ENCODE results near the gene TRPV6. TPM values are rescaled to one million over a fixed set of nuclear protein-coding genes. Genes with fewer than 3 reads are reported as not detected.

Gene TRPV6
- total and polyA plus RNA-seq, 8 donors, result 2.6 to 11.7 (median 7.7) TPM; not detected in 1

DNA sequence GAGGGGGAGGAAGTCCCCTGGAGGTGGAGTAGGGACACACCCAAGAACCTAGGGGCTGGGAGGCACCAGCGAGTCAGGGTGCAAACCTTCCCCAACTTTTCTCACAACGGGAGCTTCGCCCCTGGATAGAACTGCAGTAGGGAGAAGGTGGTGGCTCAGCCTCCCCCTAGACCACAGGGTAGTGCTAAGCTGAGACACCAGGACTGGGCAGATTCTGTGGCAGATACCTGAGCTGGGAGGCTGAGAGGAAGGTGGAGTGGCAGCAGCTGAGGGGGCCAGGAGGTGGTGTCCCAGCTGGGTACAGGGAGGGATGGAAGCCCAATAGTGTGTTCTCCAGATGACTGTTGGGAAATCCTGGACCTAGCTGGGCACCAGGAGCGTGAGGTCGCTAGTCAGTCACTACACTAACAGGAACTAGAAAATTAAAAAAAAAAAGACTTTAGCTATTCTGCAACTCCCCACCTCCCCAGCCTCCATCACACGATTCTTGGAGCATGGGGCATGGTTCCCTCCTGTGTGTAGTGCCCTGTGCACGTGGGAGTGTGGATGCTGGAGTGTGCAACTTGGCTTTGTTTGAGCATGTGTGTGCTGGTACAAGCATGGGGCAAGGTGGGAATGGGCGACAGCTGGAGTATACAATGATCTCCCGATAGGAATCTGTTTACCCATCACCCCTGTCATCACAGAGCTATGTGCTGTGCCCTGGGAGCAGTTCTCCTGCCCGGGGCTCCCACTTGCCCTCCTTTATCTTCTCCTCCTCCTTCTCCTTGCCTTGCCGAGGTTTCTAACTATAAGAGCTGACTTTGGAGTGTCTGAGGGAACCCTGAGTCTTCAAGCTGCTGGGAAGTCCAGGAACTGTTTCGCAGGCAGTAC, 8.8 kb upstream of the TRPV6 start:
- Histone ChIP-seq H3K36me3 (no peaks in the 10 kb centered on the region), H3K4me3 (no peak overlapping the region), H3K27ac (no peak overlapping the region), H3K27me3 (peaks cover 0 to 26% (median 0%) of the 10 kb centered on the region in 3 donors), H3K9me3 (no peaks in the 10 kb centered on the region), H3K4me1 (no peaks in the 10 kb centered on the region)
- TF ChIP-seq EP300 (IDR thresholded peaks at IDR 0.05) (no peak), POLR2A (IDR thresholded peaks at IDR 0.05) (no peak), POLR2AphosphoS5 (IDR thresholded peaks at IDR 0.05) (no peak)
- TF ChIP-seq, protein P1, sequence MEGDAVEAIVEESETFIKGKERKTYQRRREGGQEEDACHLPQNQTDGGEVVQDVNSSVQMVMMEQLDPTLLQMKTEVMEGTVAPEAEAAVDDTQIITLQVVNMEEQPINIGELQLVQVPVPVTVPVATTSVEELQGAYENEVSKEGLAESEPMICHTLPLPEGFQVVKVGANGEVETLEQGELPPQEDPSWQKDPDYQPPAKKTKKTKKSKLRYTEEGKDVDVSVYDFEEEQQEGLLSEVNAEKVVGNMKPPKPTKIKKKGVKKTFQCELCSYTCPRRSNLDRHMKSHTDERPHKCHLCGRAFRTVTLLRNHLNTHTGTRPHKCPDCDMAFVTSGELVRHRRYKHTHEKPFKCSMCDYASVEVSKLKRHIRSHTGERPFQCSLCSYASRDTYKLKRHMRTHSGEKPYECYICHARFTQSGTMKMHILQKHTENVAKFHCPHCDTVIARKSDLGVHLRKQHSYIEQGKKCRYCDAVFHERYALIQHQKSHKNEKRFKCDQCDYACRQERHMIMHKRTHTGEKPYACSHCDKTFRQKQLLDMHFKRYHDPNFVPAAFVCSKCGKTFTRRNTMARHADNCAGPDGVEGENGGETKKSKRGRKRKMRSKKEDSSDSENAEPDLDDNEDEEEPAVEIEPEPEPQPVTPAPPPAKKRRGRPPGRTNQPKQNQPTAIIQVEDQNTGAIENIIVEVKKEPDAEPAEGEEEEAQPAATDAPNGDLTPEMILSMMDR (IDR thresholded peaks at IDR 0.05), result no peak
- DNase-seq, result no peak
- 68 to 75% (median 69%) methylated on average over 12 of the region's 12 CpGs for WGBS, 5 donors
- intact Hi-C loops (cut with DNase I; ENCODE audit: low total_unique reads), result no loop called here

DNA sequence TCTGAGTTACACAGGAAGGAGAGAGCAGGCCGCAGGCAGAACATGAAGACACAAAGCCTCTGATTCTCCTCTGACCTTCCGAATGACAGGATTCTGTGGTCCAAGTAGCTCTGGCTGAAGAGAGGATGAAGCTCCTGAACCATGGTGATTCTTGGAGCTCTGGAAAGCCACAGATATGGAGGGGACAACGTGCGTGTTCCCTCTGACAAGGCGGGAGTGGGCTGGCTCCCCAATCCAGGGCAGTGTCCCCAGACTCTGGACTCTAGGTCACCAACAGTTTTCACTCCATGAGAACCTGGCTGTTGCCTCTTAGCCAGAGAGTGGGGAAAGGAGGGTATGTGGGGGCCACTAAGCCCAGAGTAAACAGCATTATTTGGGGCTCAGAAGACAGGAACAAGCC, 7.4 kb upstream of the TRPV6 start:
- no peak for DNase-seq
- Histone ChIP-seq H3K9me3 (no peaks in the 10 kb centered on the region), H3K4me1 (no peaks in the 10 kb centered on the region), H3K27ac (no peak overlapping the region), H3K36me3 (no peaks in the 10 kb centered on the region), H3K4me3 (no peak overlapping the region), H3K27me3 (peaks cover 0 to 33% (median 0%) of the 10 kb centered on the region in 3 donors)
- WGBS, 5 donors, result 78 to 88% (median 86%) methylated on average over 5 of the region's 5 CpGs
- intact Hi-C loops (cut with DNase I; ENCODE audit: low total_unique reads), result no loop called here
- TF ChIP-seq, protein P1 (IDR thresholded peaks at IDR 0.05), result no peak

DNA sequence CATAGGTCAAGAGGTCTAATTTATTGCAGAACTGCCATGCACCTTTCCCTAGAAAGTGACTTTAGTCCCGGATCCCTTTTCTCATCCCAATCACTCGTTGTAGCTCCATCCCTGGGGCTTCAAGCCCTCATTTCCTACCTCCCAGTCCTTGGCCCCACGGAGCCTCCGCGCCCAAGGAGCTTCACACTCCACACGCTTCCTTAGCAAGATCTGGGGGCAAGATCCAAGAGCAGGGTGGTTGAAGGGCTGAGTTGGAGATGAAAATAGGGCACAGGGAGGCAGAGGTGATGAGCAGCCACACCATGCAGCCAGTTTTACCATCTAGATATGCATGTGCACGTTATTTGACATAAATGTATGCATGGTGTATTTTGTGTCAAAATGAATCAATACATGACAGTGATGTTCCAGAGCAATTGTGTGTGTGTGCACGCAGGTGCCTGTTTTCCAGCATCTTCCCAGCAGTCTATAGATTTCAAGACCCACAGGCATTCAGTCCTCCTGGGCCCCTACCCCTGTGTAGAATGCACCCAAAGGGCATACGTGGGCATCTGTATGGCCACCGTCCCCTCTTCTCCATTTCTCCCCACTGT, 6.0 kb upstream of the TRPV6 start:
- peaks cover 0 to 32% (median 0%) of the 10 kb centered on the region in 3 donors for H3K27me3 ChIP-seq
- H3K4me3 ChIP-seq, result no peak overlapping the region
- WGBS, 5 donors, result 81 to 91% (median 89%) methylated on average over 10 of the region's 10 CpGs
- intact Hi-C loops (cut with DNase I; ENCODE audit: low total_unique reads), result no loop called here
- H3K36me3 ChIP-seq, result no peaks in the 10 kb centered on the region
- H3K4me1 ChIP-seq, result no peaks in the 10 kb centered on the region
- no peak for DNase-seq
- TF ChIP-seq, protein P1 (IDR thresholded peaks at IDR 0.05), result no peak
- no peak for TF ChIP-seq EP300 (IDR thresholded peaks at IDR 0.05)
- TF ChIP-seq POLR2AphosphoS5 (IDR thresholded peaks at IDR 0.05), result no peak
- TF ChIP-seq POLR2A (IDR thresholded peaks at IDR 0.05), result no peak
- no peak overlapping the region for H3K27ac ChIP-seq
- no peaks in the 10 kb centered on the region for H3K9me3 ChIP-seq

DNA sequence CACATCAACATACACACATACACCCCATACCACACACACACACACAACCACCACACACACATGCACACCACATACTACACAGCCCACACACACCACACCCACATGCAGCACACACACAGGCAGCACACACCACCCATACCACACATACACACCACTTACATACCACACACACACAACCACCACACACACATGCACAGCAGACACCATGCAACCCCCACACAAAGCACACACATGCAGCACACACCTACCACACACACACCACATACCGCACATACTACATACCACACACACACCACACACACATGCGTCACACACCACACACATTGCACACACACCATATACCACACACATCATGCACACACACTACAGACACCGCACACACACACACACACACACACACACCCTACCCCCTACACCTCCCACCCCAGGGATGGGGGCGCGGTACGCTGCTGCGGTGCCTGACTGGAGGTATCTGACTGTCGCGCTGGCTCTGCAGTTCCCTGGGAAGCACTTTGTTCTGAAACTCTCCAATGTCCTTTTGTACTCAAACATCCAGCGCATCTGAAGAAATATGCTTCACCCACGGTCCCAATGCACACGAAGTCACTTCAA, 5.4 kb upstream of the TRPV6 start:
- Histone ChIP-seq H3K27me3 (peaks cover 0 to 31% (median 0%) of the 10 kb centered on the region in 3 donors), H3K4me3 (no peak overlapping the region), H3K9me3 (no peaks in the 10 kb centered on the region), H3K4me1 (peaks cover 0 to 4% (median 0%) of the 10 kb centered on the region in 4 donors), H3K27ac (no peak overlapping the region), H3K36me3 (no peaks in the 10 kb centered on the region)
- intact Hi-C loops (cut with DNase I; ENCODE audit: low total_unique reads), result no loop called here
- DNase-seq, result no peak
- WGBS, 5 donors, result 77 to 87% (median 84%) methylated on average over 12 of the region's 12 CpGs
- TF ChIP-seq POLR2A (IDR thresholded peaks at IDR 0.05) (no peak), EP300 (IDR thresholded peaks at IDR 0.05) (no peak), POLR2AphosphoS5 (IDR thresholded peaks at IDR 0.05) (no peak)
- TF ChIP-seq, protein P1 (IDR thresholded peaks at IDR 0.05), result no peak
